OCI-LY3 (cell line): ENCODE data around the gene DCTN3.

ENCODE experiments used
- H2AFZ ChIP-seq: fragments of 200-600, 300-600 bp; shearing (Covaris generic); 2 replicates; pipeline ENCODE4 v1.6.0; 2014; ENCODE audit warnings: antibody characterized with exemption, low read depth, low read length
- H3K27ac ChIP-seq: fragments of 200-600, 300-600 bp; sonication (generic); 2 replicates; pipeline ENCODE4 v1.5.1; 2014; ENCODE audit warnings: mild to moderate bottlenecking, low read length, moderate library complexity, mixed read lengths
- H3K27me3 ChIP-seq: fragments of 200-600, 300-600 bp; sonication (generic); 2 replicates; pipeline ENCODE4 v1.6.1; 2014; ENCODE audit warnings: low read depth, low read length, mixed read lengths
- H3K36me3 ChIP-seq: fragments of 200-600, 300-600 bp; sonication (generic); replicated peaks from 2 replicates; pipeline ENCODE3; 2014; ENCODE audit warnings: low read depth, low read length, mixed read lengths
- H3K4me1 ChIP-seq: fragments of 300-600, 200-600 bp; sonication (generic); 2 replicates; pipeline ENCODE4 v1.6.1; 2014; ENCODE audit warnings: low read length, mixed read lengths
- H3K4me2 ChIP-seq: fragments of 200-600, 300-600 bp; sonication (generic); 2 replicates; pipeline ENCODE4 v1.6.1; 2014; ENCODE audit warnings: low read length, mixed read lengths
- H3K4me3 ChIP-seq: fragments of 300-600, 200-600 bp; sonication (generic); 2 replicates; pipeline ENCODE4 v1.5.1; 2014; ENCODE audit warnings: antibody characterized with exemption, mild to moderate bottlenecking, low read length, moderate library complexity
- H3K79me2 ChIP-seq: fragments of 300-600, 200-600 bp; shearing (Covaris generic); 2 replicates; pipeline ENCODE4 v1.6.1; 2014; ENCODE audit warnings: mild to moderate bottlenecking, low read length, mixed read lengths
- H3K9ac ChIP-seq: fragments of 300-600, 200-600 bp; shearing (Covaris generic); 2 replicates; pipeline ENCODE4 v1.6.0; 2014; ENCODE audit warnings: mild to moderate bottlenecking, low read length, moderate library complexity
- H3K9me3 ChIP-seq: fragments of 200-600, 300-600 bp; shearing (Covaris generic); 2 replicates; pipeline ENCODE4 v1.6.1; 2014; ENCODE audit warnings: low read length, mixed read lengths; ENCODE audit not compliant: insufficient read depth
- H4K20me1 ChIP-seq: fragments of 200-600, 300-600 bp; sonication (generic); 2 replicates; pipeline ENCODE4 v1.6.1; 2016; ENCODE audit warnings: low read length, mixed read lengths; ENCODE audit not compliant: insufficient read depth
- CTCF ChIP-seq: fragments of 200-600, 300-600 bp; sonication (generic); IDR thresholded peaks from 2 replicates; pipeline ENCODE4 v1.5.1; 2014; ENCODE audit warnings: antibody characterized with exemption, low read length, low read depth
- EZH2phosphoT487 ChIP-seq: fragments of 200-600 bp; shearing (Covaris generic); IDR thresholded peaks from 2 replicates; pipeline ENCODE4 v1.6.1; 2018; ENCODE audit warnings: antibody characterized with exemption, mixed run types, low read depth

Gene DCTN3

GRCh38 chr9:34575862-34576596 is 44.3 kb downstream of the DCTN3 start:
- Histone ChIP-seq H3K27ac (no peak overlapping the region), H3K9me3 (no peaks in the 10 kb centered on the region), H3K4me1 (peaks cover 20% of the 10 kb centered on the region), H3K27me3 (no peaks in the 10 kb centered on the region), H3K4me2 (no peak overlapping the region), H3K36me3 (no peaks in the 10 kb centered on the region), H2AFZ (no peak overlapping the region), H3K9ac (no peak overlapping the region), H4K20me1 (no peaks in the 10 kb centered on the region), H3K4me3 (no peak overlapping the region), H3K79me2 (no peaks in the 10 kb centered on the region)
- TF ChIP-seq CTCF: no peak
- no peak for TF ChIP-seq EZH2phosphoT487

GRCh38 chr9:34575241-34575640 is 45.1 kb downstream of the DCTN3 start:
- no peak overlapping the region for H3K9ac ChIP-seq

GRCh38 chr9:34574571-34574970 is 45.7 kb downstream of the DCTN3 start:
- Histone ChIP-seq H3K79me2 (no peaks in the 10 kb centered on the region), H3K9ac (no peak overlapping the region), H3K4me2 (no peak overlapping the region), H4K20me1 (no peaks in the 10 kb centered on the region), H3K27me3 (no peaks in the 10 kb centered on the region), H2AFZ (no peak overlapping the region), H3K27ac (no peak overlapping the region), H3K4me1 (peaks cover 35% of the 10 kb centered on the region), H3K36me3 (no peaks in the 10 kb centered on the region), H3K9me3 (no peaks in the 10 kb centered on the region), H3K4me3 (no peak overlapping the region)
- no peak for TF ChIP-seq CTCF
- TF ChIP-seq EZH2phosphoT487: no peak

More at GRCh38 chr9:34575241-34575640, 45.1 kb downstream of the DCTN3 start:
- no peaks in the 10 kb centered on the region for H3K27me3 ChIP-seq
- H3K9me3 ChIP-seq: no peaks in the 10 kb centered on the region
- no peaks in the 10 kb centered on the region for H4K20me1 ChIP-seq
- TF ChIP-seq CTCF (no peak), EZH2phosphoT487 (no peak)
- H3K36me3 ChIP-seq: no peaks in the 10 kb centered on the region
- H3K79me2 ChIP-seq: no peaks in the 10 kb centered on the region
- H3K4me1 ChIP-seq: peaks cover 28% of the 10 kb centered on the region
- H3K4me3 ChIP-seq: no peak overlapping the region
- no peak overlapping the region for H2AFZ ChIP-seq
- H3K4me2 ChIP-seq: no peak overlapping the region
- H3K27ac ChIP-seq: no peak overlapping the region

- Histone ChIP-seq H3K36me3 (no peaks in the 10 kb centered on the region), H4K20me1 (no peaks in the 10 kb centered on the region), H3K9me3 (no peaks in the 10 kb centered on the region), H3K4me2 (no peak overlapping the region), H3K79me2 (no peaks in the 10 kb centered on the region), H3K27ac (no peak overlapping the region), H3K9ac (no peak overlapping the region), H3K27me3 (no peaks in the 10 kb centered on the region), H3K4me3 (no peak overlapping the region), H3K4me1 (peaks cover 43% of the 10 kb centered on the region), H2AFZ (no peak overlapping the region)
- TF ChIP-seq EZH2phosphoT487 (no peak), CTCF (no peak)
Measured at GRCh38 chr9:34573599-34574325, 46.5 kb downstream of the DCTN3 start.
